Stimulated activated CD8-positive, alpha-beta memory T cell treated with anti-CD3 and anti-CD28 coated beads, Interleukin-12 subunit alpha, Interleukin-12 subunit beta, amount 100 ng/mL, for 1 hour (primary cell): Measurements from ENCODE around the gene SGK2.
"Not testable (repeated sequence)": the region's sequence is repeated elsewhere in the genome, so short reads cannot be mapped to it uniquely, and the experiment has no call there.

Source experiments
- DNase-seq: peaks from one replicate; pipeline ENCODE4 v3.0.0-alpha.2; 2020; ENCODE audit warnings: low read depth

The SGK2 gene

GRCh38 chr20:43563991-43564390, 5.2 kb downstream of the SGK2 start:
- DNase-seq = no peak

GRCh38 chr20:43564455-43564854, 5.6 kb downstream of the SGK2 start:
- no peak for DNase-seq

GRCh38 chr20:43564993-43565757, 6.3 kb downstream of the SGK2 start:
- no peak for DNase-seq

- no peak for DNase-seq
Observed at GRCh38 chr20:43565758-43566104, 6.9 kb downstream of the SGK2 start.

GRCh38 chr20:43567477-43567876, 8.7 kb downstream of the SGK2 start:
- no peak for DNase-seq

- DNase-seq = no peak
Observed at GRCh38 chr20:43568706-43569105, 9.9 kb downstream of the SGK2 start.

- DNase-seq = no peak
Observed at GRCh38 chr20:43569282-43569681, 10.5 kb downstream of the SGK2 start.

- DNase-seq = no peak
Observed at GRCh38 chr20:43570496-43570895, 11.7 kb downstream of the SGK2 start.

- no peak for DNase-seq
Observed at GRCh38 chr20:43571310-43571709, 12.5 kb downstream of the SGK2 start.

- no peak for DNase-seq
Observed at GRCh38 chr20:43571771-43572170, 12.9 kb downstream of the SGK2 start.

- DNase-seq = no peak
Observed at GRCh38 chr20:43572891-43573290, 14.1 kb downstream of the SGK2 start.

GRCh38 chr20:43576108-43576507, 17.3 kb downstream of the SGK2 start:
- no peak for DNase-seq

GRCh38 chr20:43579861-43580793, 21.3 kb downstream of the SGK2 start:
- no peak for DNase-seq

- no peak for DNase-seq
Observed at GRCh38 chr20:43583133-43583864, 24.5 kb downstream of the SGK2 start.

- DNase-seq = no peak
Observed at GRCh38 chr20:43583982-43584432, 25.2 kb downstream of the SGK2 start.

- DNase-seq = no peak
Observed at GRCh38 chr20:43584448-43585136, 25.8 kb downstream of the SGK2 start.

GRCh38 chr20:43586641-43587040, 27.8 kb downstream of the SGK2 start:
- no peak for DNase-seq

GRCh38 chr20:43588526-43588925, 29.7 kb downstream of the SGK2 start:
- DNase-seq = not testable (repeated sequence)

- no peak for DNase-seq
Observed at GRCh38 chr20:43590036-43590391, 31.2 kb downstream of the SGK2 start.

GRCh38 chr20:43590392-43591303, 31.8 kb downstream of the SGK2 start, which contains the start of gene IFT52:
IFT52 (plus strand) TSS chr20:43590937; CDS start chr20:43594699, 3,762 bp downstream.
- DNase-seq = peak; percentile 75

GRCh38 chr20:43601960-43602359, 43.1 kb downstream of the SGK2 start:
- DNase-seq = not testable (repeated sequence)
